Keratinocyte (primary cell): ENCODE measurements around the gene TRAT1. TPM values are rescaled to one million over a fixed set of nuclear protein-coding genes. Genes with fewer than 3 reads are reported as not detected.

Source experiments
- DNase-seq: peaks from one replicate; pipeline ENCODE4 v3.0.0-alpha.2; 2011; ENCODE audit warnings: low read depth, missing footprints, low spot score
- FAIRE-seq: peaks from 2 replicates; lab custom pipeline; 2011; peaks lifted over from hg19 to GRCh38; lab: Jason Lieb, UNC
- H2AFZ ChIP-seq: 2 replicates; pipeline ENCODE4 v1.6.0; 2012; ENCODE audit warnings: low read length, control low read depth, inconsistent platforms; ENCODE audit not compliant: control insufficient read depth
- H3K27ac ChIP-seq: 2 replicates; pipeline ENCODE4 v1.5.1; 2011; ENCODE audit warnings: low read length; ENCODE audit not compliant: control insufficient read depth, insufficient read depth
- H3K27me3 ChIP-seq: 3 replicates; pipeline ENCODE4 v1.6.0; 2011; ENCODE audit warnings: low read length; ENCODE audit not compliant: control insufficient read depth, insufficient read depth; ENCODE audit errors: extremely low read depth
- H3K36me3 ChIP-seq, 2 experiments: 2 replicates in 1 of 2; 3 replicates in 1 of 2; pipeline ENCODE4 v1.5.1; 2011; ENCODE audit warnings: low read length in 2 of 2, mild to moderate bottlenecking in 1 of 2; ENCODE audit not compliant: control insufficient read depth in 2 of 2, insufficient read depth in 2 of 2; ENCODE audit errors: extremely low read depth in 1 of 2
- H3K4me1 ChIP-seq: 3 replicates; pipeline ENCODE4 v1.5.1; 2011; ENCODE audit warnings: low read length; ENCODE audit not compliant: control insufficient read depth, insufficient read depth; ENCODE audit errors: extremely low read depth
- H3K4me2 ChIP-seq: 3 replicates; pipeline ENCODE4 v1.6.0; 2011; ENCODE audit warnings: low read depth, low read length; ENCODE audit not compliant: control insufficient read depth, insufficient read depth; ENCODE audit errors: extremely low read depth
- H3K4me3 ChIP-seq, 3 experiments: fragments of 200-600 bp in 1 of 3; sonication (generic) in 1 of 3; 2 replicates in 2 of 3; 3 replicates in 1 of 3; pipeline ENCODE4 v1.5.1; 2011 to 2016; ENCODE audit warnings: low read length in 3 of 3, mild to moderate bottlenecking in 3 of 3, control low read depth in 2 of 3, inconsistent platforms in 1 of 3, low read depth in 1 of 3, mixed read lengths in 1 of 3, mixed run types in 1 of 3, moderate library complexity in 1 of 3; ENCODE audit not compliant: control insufficient read depth in 2 of 3, insufficient read depth in 2 of 3; ENCODE audit errors: extremely low read depth in 1 of 3
- H3K79me2 ChIP-seq: 2 replicates; pipeline ENCODE4 v1.6.0; 2012; ENCODE audit warnings: low read length; ENCODE audit not compliant: control insufficient read depth, insufficient read depth
- H3K9ac ChIP-seq: 3 replicates; pipeline ENCODE4 v1.6.0; 2011; ENCODE audit warnings: low read length; ENCODE audit not compliant: control insufficient read depth, insufficient read depth; ENCODE audit errors: extremely low read depth
- H3K9me1 ChIP-seq: 3 replicates; pipeline ENCODE4 v1.6.0; 2011; ENCODE audit warnings: low read length; ENCODE audit not compliant: control insufficient read depth, insufficient read depth; ENCODE audit errors: extremely low read depth
- H3K9me3 ChIP-seq: 2 replicates; pipeline ENCODE4 v1.5.1; 2012; ENCODE audit warnings: low read depth, low read length; ENCODE audit not compliant: control insufficient read depth
- H4K20me1 ChIP-seq: 3 replicates; pipeline ENCODE4 v1.6.0; 2011; ENCODE audit warnings: low read length; ENCODE audit not compliant: control insufficient read depth, insufficient read depth; ENCODE audit errors: extremely low read depth
- CTCF ChIP-seq, 3 experiments: IDR thresholded peaks in 1 of 3; conservative IDR thresholded peaks in 1 of 3; optimal IDR thresholded peaks in 1 of 3; 2 replicates in 2 of 3; 3 replicates in 1 of 3; pipeline versions ENCODE3 to v1.5.1; 2011; ENCODE audit warnings: low read length in 3 of 3, mild to moderate bottlenecking in 3 of 3, moderate library complexity in 2 of 3, control low read depth in 1 of 3, inconsistent platforms in 1 of 3; ENCODE audit not compliant: insufficient read depth in 2 of 3; ENCODE audit errors: extremely low read depth in 1 of 3
- EZH2 ChIP-seq: IDR thresholded peaks from one replicate; pipeline ENCODE4 v1.6.1; 2012; ENCODE audit warnings: inconsistent platforms, mild to moderate bottlenecking, low read length, moderate library complexity
- dilution Hi-C: fragments of 300-500 bp; cut with MboI; formaldehyde crosslinking; loops from one replicate; pipeline ENCODE4 v1.7.0; 2020; ENCODE audit warnings: low sequenced_read_pairs; ENCODE audit not compliant: extremely low pct_ligation_motif_present
- polyA plus RNA-seq, 5 experiments: library from polyadenylated mRNA; depleted of rRNA in 3 of 5; stranded (reverse) in 3 of 5; stranded (forward) in 1 of 5; unstranded in 1 of 5; fragments of >200 nt; gene quantifications; 1 replicate in 1 of 5; 2 replicates in 3 of 5; 3 replicates in 1 of 5; pipeline versions ENCODE4 v1.2.1 to v1.2.3, GENCODE V29; 2011 to 2012; ENCODE audit warnings: missing spikeins in 2 of 5, low read depth in 1 of 5, low replicate concordance in 1 of 5

Gene TRAT1
- polyA plus RNA-seq, 1 donor (not counting 4 experiments of a cell fraction or from before 2014, with no cell fraction given) = not detected

GRCh38 chr3:108804966-108805365 lies 17.6 kb upstream of the TRAT1 start:
- Histone ChIP-seq H3K27ac (no peak overlapping the region), H3K4me3 (no peak overlapping the region), H3K27me3 (no peaks in the 10 kb centered on the region), H3K79me2 (no peaks in the 10 kb centered on the region), H3K9me3 (no peaks in the 10 kb centered on the region), H2AFZ (no peak overlapping the region), H3K9ac (no peak overlapping the region), H4K20me1 (no peaks in the 10 kb centered on the region), H3K36me3 (no peaks in the 10 kb centered on the region), H3K4me2 (no peak overlapping the region), H3K4me1 (no peaks in the 10 kb centered on the region), H3K9me1 (no peaks in the 10 kb centered on the region)
- TF ChIP-seq CTCF (optimal IDR thresholded peaks at IDR 0.05 in 1 of 3, IDR thresholded peaks at IDR 0.05 in 1 of 3, conservative IDR thresholded peaks at IDR 0.05 in 1 of 3; ENCODE audit: extremely low read depth in 1 of 3, insufficient read depth in 2 of 3, low read length in 3 of 3) (no peak), EZH2 (no peak)
- DNase-seq (no peak), FAIRE-seq (no peak)
- dilution Hi-C loops = no loop called here

GRCh38 chr3:108806316-108806715 lies 16.3 kb upstream of the TRAT1 start:
- Histone ChIP-seq H3K4me1 (no peaks in the 10 kb centered on the region), H2AFZ (no peak overlapping the region), H3K4me2 (no peak overlapping the region), H3K4me3 (no peak overlapping the region), H3K9me3 (no peaks in the 10 kb centered on the region), H3K9me1 (no peaks in the 10 kb centered on the region), H4K20me1 (no peaks in the 10 kb centered on the region), H3K36me3 (no peaks in the 10 kb centered on the region), H3K9ac (no peak overlapping the region), H3K27me3 (no peaks in the 10 kb centered on the region), H3K27ac (no peak overlapping the region), H3K79me2 (no peaks in the 10 kb centered on the region)
- no peak for TF ChIP-seq CTCF (optimal IDR thresholded peaks at IDR 0.05 in 1 of 3, IDR thresholded peaks at IDR 0.05 in 1 of 3, conservative IDR thresholded peaks at IDR 0.05 in 1 of 3; ENCODE audit: extremely low read depth in 1 of 3, insufficient read depth in 2 of 3, low read length in 3 of 3)
- TF ChIP-seq EZH2 = no peak
- DNase-seq (no peak), FAIRE-seq (no peak)
- dilution Hi-C loops = no loop called here
